Measurements from ENCODE around the gene SMC5. TPM values are rescaled to one million over a fixed set of nuclear protein-coding genes. Genes with fewer than 3 reads are reported as not detected.
A peak's percentile ranks its signal among the peaks of the same experiment; 100 is the strongest.

The SMC5 gene
- polyA plus RNA-seq, 4 donors = 8.4 to 35.4 (median 11.4) TPM

DNA sequence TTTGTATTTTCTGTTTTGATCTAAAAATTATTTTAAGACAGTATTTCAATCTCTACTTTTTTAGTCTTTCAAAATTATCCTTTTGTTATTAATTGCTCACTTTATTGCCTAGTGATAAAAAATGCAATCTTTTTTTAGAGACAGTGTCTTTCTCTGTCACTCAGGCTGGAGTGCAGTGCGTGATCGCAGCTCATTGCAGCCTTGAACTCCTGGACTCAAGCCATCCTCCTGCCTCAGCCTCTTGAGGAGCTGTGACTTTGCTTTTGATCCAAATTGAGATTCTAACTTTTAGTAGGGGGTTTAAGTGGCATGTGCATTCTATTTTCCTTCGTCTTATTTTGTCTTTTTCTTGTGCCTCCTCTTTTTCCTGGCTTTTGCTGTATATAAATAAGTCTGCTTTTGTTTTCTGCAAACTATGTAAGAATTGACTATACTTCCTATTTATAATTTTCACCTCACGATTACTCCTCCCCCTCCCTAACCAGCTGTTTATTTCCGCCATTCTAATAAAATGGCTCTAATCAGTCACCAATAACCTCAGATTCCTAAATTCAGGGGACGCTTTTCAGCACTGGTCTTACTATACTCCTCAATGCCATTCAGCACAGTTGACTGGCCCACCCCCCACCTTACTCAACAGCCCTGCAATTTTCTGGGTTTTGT lies 123.4 kb downstream of the SMC5 start:
- H3K4me1 ChIP-seq (ENCODE audit: control insufficient read depth in 3 of 3, insufficient read depth in 2 of 3, low read depth in 1 of 3, low read length in 2 of 3) = no peaks in the 10 kb centered on the region
- 76 to 90% (median 79%) methylated on average over 6 of the region's 6 CpGs for WGBS, 3 donors
- no peaks in the 10 kb centered on the region for H3K9me3 ChIP-seq (ENCODE audit: control insufficient read depth in 2 of 2, insufficient read depth in 1 of 2, low read depth in 1 of 2, low read length in 1 of 2)
- H3K4me3 ChIP-seq (ENCODE audit: low read depth in 1 of 3, low read length in 3 of 3) = no peak overlapping the region
- DNase-seq (no peak), FAIRE-seq (no peak)
- H3K27ac ChIP-seq (ENCODE audit: low read depth in 1 of 3, low read length in 2 of 3) = no peak overlapping the region
- no peaks in the 10 kb centered on the region for H3K27me3 ChIP-seq (ENCODE audit: control insufficient read depth in 3 of 3, insufficient read depth in 3 of 3, low read length in 3 of 3)
- peaks cover 0 to 9% (median 0%) of the 10 kb centered on the region in 3 donors for H3K36me3 ChIP-seq (ENCODE audit: control insufficient read depth in 3 of 3, insufficient read depth in 2 of 3, low read depth in 1 of 3, low read length in 3 of 3)

GRCh38 chr9:70382709-70383605 lies 124.2 kb downstream of the SMC5 start:
- 65 to 84% (median 71%) methylated on average over 9 of the region's 9 CpGs for WGBS, 3 donors
- Histone ChIP-seq H3K9me3 (ENCODE audit: control insufficient read depth in 2 of 2, insufficient read depth in 1 of 2, low read depth in 1 of 2, low read length in 1 of 2) (no peaks in the 10 kb centered on the region), H3K4me3 (ENCODE audit: low read depth in 1 of 3, low read length in 3 of 3) (no peak overlapping the region), H3K27me3 (ENCODE audit: control insufficient read depth in 3 of 3, insufficient read depth in 3 of 3, low read length in 3 of 3) (no peaks in the 10 kb centered on the region), H3K27ac (ENCODE audit: low read depth in 1 of 3, low read length in 2 of 3) (no peak overlapping the region), H3K36me3 (ENCODE audit: control insufficient read depth in 3 of 3, insufficient read depth in 2 of 3, low read depth in 1 of 3, low read length in 3 of 3) (peaks cover 0 to 13% (median 0%) of the 10 kb centered on the region in 3 donors), H3K4me1 (ENCODE audit: control insufficient read depth in 3 of 3, insufficient read depth in 2 of 3, low read depth in 1 of 3, low read length in 2 of 3) (no peaks in the 10 kb centered on the region)
- DNase-seq (no peak), FAIRE-seq (no peak)

DNA sequence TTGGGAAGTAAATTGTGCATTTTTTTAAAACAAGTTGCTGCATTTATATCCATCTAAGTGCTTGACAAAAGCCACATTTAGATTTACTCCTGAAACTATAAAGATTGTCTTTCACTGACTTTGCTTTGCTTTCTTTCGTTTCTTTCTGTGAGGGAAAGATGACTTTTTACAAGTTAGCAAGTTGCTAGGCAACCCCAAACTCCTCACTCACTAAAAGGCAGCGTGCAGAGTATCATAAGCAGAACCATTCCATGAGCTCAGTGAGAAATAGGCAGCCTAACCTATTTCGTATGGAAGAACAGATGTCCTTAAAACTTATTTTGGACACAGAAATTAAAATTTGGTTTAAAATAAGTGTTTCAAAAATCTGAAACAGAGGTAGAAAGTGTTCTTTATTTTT lies 126.6 kb downstream of the SMC5 start:
- 64 to 88% (median 79%) methylated on average over 3 of the region's 3 CpGs for WGBS, 3 donors
- no peaks in the 10 kb centered on the region for H3K27me3 ChIP-seq (ENCODE audit: control insufficient read depth in 3 of 3, insufficient read depth in 3 of 3, low read length in 3 of 3)
- no peak overlapping the region for H3K4me3 ChIP-seq (ENCODE audit: low read depth in 1 of 3, low read length in 3 of 3)
- H3K27ac ChIP-seq (ENCODE audit: low read depth in 1 of 3, low read length in 2 of 3) = no peak overlapping the region
- no peak for FAIRE-seq
- H3K4me1 ChIP-seq (ENCODE audit: control insufficient read depth in 3 of 3, insufficient read depth in 2 of 3, low read depth in 1 of 3, low read length in 2 of 3) = peaks cover 0 to 3% (median 0%) of the 10 kb centered on the region in 3 donors
- peaks cover 0 to 13% (median 0%) of the 10 kb centered on the region in 3 donors for H3K36me3 ChIP-seq (ENCODE audit: control insufficient read depth in 3 of 3, insufficient read depth in 2 of 3, low read depth in 1 of 3, low read length in 3 of 3)
- no peaks in the 10 kb centered on the region for H3K9me3 ChIP-seq (ENCODE audit: control insufficient read depth in 2 of 2, insufficient read depth in 1 of 2, low read depth in 1 of 2, low read length in 1 of 2)
- no peak for DNase-seq

DNA sequence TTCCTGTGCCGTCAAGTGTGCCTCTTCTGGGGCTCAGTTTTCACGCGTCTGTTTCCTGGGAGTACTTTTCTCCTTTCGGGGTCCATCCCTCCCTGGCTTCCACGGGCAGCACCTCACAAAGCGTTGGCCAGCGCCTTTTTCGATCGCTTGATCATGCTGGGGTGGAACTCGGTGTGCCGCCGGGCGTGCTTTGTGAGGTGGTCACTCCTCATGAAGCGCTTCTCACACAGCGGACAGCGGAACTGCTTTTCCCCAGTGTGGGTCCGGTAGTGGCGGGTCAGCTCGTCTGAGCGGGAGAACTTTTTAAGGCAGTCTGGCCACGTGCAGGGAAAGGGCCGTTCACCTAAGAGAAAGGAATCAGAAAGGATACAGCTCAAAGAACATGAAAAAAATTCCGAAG lies 128.9 kb downstream of the SMC5 start:
- Histone ChIP-seq H3K27me3 (ENCODE audit: control insufficient read depth in 3 of 3, insufficient read depth in 3 of 3, low read length in 3 of 3) (peaks cover 0 to 2% (median 0%) of the 10 kb centered on the region in 3 donors), H3K4me3 (ENCODE audit: low read depth in 1 of 3, low read length in 3 of 3) (no peak overlapping the region), H3K27ac (ENCODE audit: low read depth in 1 of 3, low read length in 2 of 3) (no peak overlapping the region), H3K36me3 (ENCODE audit: control insufficient read depth in 3 of 3, insufficient read depth in 2 of 3, low read depth in 1 of 3, low read length in 3 of 3) (peaks cover 0 to 13% (median 0%) of the 10 kb centered on the region in 3 donors), H3K4me1 (ENCODE audit: control insufficient read depth in 3 of 3, insufficient read depth in 2 of 3, low read depth in 1 of 3, low read length in 2 of 3) (peaks cover 0 to 11% (median 0%) of the 10 kb centered on the region in 3 donors), H3K9me3 (ENCODE audit: control insufficient read depth in 2 of 2, insufficient read depth in 1 of 2, low read depth in 1 of 2, low read length in 1 of 2) (no peaks in the 10 kb centered on the region)
- 93 to 98% (median 97%) methylated on average over 22 to 23 of the region's 23 CpGs for WGBS, 3 donors
- FAIRE-seq = no peak
- DNase-seq = no peak

DNA sequence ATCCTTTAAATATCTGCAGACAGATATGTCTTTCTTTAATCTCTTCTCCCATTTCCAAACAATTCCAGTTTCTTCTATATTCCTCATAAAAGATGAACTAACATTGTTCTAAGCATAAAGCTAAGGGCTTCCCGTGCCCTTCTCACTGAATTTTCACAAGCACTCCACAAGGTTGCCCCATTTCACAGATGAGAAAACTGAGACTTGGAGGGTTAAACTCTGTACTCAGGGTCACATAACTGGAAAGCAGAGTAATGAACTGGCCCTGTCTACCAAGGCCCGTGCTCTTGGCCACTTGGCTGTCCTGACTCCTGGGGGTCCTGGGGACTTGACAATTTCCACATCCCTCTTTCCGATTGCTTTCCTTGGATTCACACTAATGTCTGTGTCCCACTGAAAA lies 130.4 kb downstream of the SMC5 start:
- no peak for DNase-seq
- WGBS, 3 donors = 79 to 97% (median 79%) methylated on average over 3 of the region's 3 CpGs
- Histone ChIP-seq H3K27ac (ENCODE audit: low read depth in 1 of 3, low read length in 2 of 3) (no peak overlapping the region), H3K9me3 (ENCODE audit: control insufficient read depth in 2 of 2, insufficient read depth in 1 of 2, low read depth in 1 of 2, low read length in 1 of 2) (no peaks in the 10 kb centered on the region), H3K27me3 (ENCODE audit: control insufficient read depth in 3 of 3, insufficient read depth in 3 of 3, low read length in 3 of 3) (peaks cover 0 to 2% (median 0%) of the 10 kb centered on the region in 3 donors), H3K4me1 (ENCODE audit: control insufficient read depth in 3 of 3, insufficient read depth in 2 of 3, low read depth in 1 of 3, low read length in 2 of 3) (peaks cover 0 to 14% (median 0%) of the 10 kb centered on the region in 3 donors), H3K36me3 (ENCODE audit: control insufficient read depth in 3 of 3, insufficient read depth in 2 of 3, low read depth in 1 of 3, low read length in 3 of 3) (peaks cover 0 to 13% (median 0%) of the 10 kb centered on the region in 3 donors), H3K4me3 (ENCODE audit: low read depth in 1 of 3, low read length in 3 of 3) (no peak overlapping the region)
- FAIRE-seq = no peak

- H3K36me3 ChIP-seq (ENCODE audit: control insufficient read depth in 3 of 3, insufficient read depth in 2 of 3, low read depth in 1 of 3, low read length in 3 of 3) = peaks cover 0 to 13% (median 0%) of the 10 kb centered on the region in 3 donors
- DNase-seq (no peak), FAIRE-seq (no peak)
- no peak overlapping the region for H3K27ac ChIP-seq (ENCODE audit: low read depth in 1 of 3, low read length in 2 of 3)
- WGBS, 3 donors = 64 to 68% (median 67%) methylated on average over 10 of the region's 10 CpGs
- peaks cover 0 to 2% (median 0%) of the 10 kb centered on the region in 3 donors for H3K27me3 ChIP-seq (ENCODE audit: control insufficient read depth in 3 of 3, insufficient read depth in 3 of 3, low read length in 3 of 3)
- no peaks in the 10 kb centered on the region for H3K9me3 ChIP-seq (ENCODE audit: control insufficient read depth in 2 of 2, insufficient read depth in 1 of 2, low read depth in 1 of 2, low read length in 1 of 2)
- peaks cover 0 to 14% (median 0%) of the 10 kb centered on the region in 3 donors for H3K4me1 ChIP-seq (ENCODE audit: control insufficient read depth in 3 of 3, insufficient read depth in 2 of 3, low read depth in 1 of 3, low read length in 2 of 3)
- H3K4me3 ChIP-seq (ENCODE audit: low read depth in 1 of 3, low read length in 3 of 3) = no peak overlapping the region
Observed at GRCh38 chr9:70389621-70390266, 131.0 kb downstream of the SMC5 start.

DNA sequence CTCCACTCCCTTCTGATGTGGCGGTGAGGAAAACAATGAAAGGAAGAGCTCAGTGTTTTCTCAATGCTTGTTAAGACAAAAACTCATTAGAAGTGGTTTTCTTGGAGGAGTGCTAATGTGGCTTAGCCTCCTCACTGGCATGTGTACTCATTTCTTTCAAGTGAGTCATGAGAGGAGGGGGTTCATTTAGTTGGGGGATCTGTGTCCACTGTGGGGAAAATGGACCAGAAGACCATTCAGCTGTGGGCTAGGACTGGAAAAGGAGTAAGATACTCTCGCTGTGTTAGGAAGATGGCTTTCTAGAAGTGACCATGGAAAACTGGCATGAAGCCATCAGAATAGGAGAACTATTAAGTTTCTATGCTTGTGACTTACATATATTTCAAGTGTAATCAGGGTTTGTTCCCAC lies 132.2 kb downstream of the SMC5 start:
- FAIRE-seq = no peak
- peak overlapping the region in 1 of 3 donors; percentile 43 for H3K27ac ChIP-seq (ENCODE audit: low read depth in 1 of 3, low read length in 2 of 3)

DNA sequence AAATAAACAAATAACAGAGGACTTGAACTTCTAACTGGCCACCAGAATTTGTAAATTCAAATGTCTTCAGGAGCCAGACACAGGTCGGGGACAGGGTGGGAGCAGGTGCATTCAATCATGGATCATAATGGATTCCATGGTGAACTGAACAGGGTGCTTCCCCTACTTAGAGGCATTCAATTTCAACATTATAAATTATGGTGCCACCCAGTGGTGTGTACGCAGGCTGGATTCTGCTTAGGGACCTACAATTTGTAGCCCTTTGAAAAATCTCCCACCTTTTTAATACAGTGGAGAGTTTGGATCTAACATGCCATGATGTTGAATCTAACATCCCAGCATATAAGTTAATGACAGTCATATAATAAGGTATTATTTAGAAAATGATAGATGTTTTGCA lies 133.4 kb downstream of the SMC5 start:
- Histone ChIP-seq H3K27ac (ENCODE audit: low read depth in 1 of 3, low read length in 2 of 3) (no peak overlapping the region), H3K36me3 (ENCODE audit: control insufficient read depth in 3 of 3, insufficient read depth in 2 of 3, low read depth in 1 of 3, low read length in 3 of 3) (peaks cover 0 to 4% (median 0%) of the 10 kb centered on the region in 3 donors), H3K9me3 (ENCODE audit: control insufficient read depth in 2 of 2, insufficient read depth in 1 of 2, low read depth in 1 of 2, low read length in 1 of 2) (no peaks in the 10 kb centered on the region), H3K27me3 (ENCODE audit: control insufficient read depth in 3 of 3, insufficient read depth in 3 of 3, low read length in 3 of 3) (peaks cover 0 to 2% (median 0%) of the 10 kb centered on the region in 3 donors), H3K4me3 (ENCODE audit: low read depth in 1 of 3, low read length in 3 of 3) (no peak overlapping the region), H3K4me1 (ENCODE audit: control insufficient read depth in 3 of 3, insufficient read depth in 2 of 3, low read depth in 1 of 3, low read length in 2 of 3) (peaks cover 0 to 14% (median 0%) of the 10 kb centered on the region in 3 donors)
- FAIRE-seq (no peak), DNase-seq (no peak)
- 71 to 82% (median 75%) methylated on average over 2 of the region's 2 CpGs for WGBS, 3 donors

More for the DNA sequence above, 132.2 kb downstream of the SMC5 start:
- Histone ChIP-seq H3K9me3 (ENCODE audit: control insufficient read depth in 2 of 2, insufficient read depth in 1 of 2, low read depth in 1 of 2, low read length in 1 of 2) (no peaks in the 10 kb centered on the region), H3K36me3 (ENCODE audit: control insufficient read depth in 3 of 3, insufficient read depth in 2 of 3, low read depth in 1 of 3, low read length in 3 of 3) (peaks cover 0 to 9% (median 0%) of the 10 kb centered on the region in 3 donors), H3K4me1 (ENCODE audit: control insufficient read depth in 3 of 3, insufficient read depth in 2 of 3, low read depth in 1 of 3, low read length in 2 of 3) (peaks cover 0 to 14% (median 0%) of the 10 kb centered on the region in 3 donors), H3K27me3 (ENCODE audit: control insufficient read depth in 3 of 3, insufficient read depth in 3 of 3, low read length in 3 of 3) (peaks cover 0 to 2% (median 0%) of the 10 kb centered on the region in 3 donors), H3K4me3 (ENCODE audit: low read depth in 1 of 3, low read length in 3 of 3) (no peak overlapping the region)
- no peak for DNase-seq
- WGBS, 3 donors = 73 to 95% (median 91%) methylated on average over 2 of the region's 2 CpGs

Data from small intestine (tissue), 7 donors.